Effector memory CD4-positive, alpha-beta T cell (primary cell): ENCODE results near the gene HCRT.
A peak's percentile ranks its signal among the peaks of the same experiment; 100 is the strongest.
"Not testable (repeated sequence)": the region's sequence is repeated elsewhere in the genome, so short reads cannot be mapped to it uniquely, and the experiment has no call there.

Experiments used
- DNase-seq, 3 donors: peaks; one replicate each; pipeline ENCODE4 v3.0.0-alpha.2; 2020
- H3K27ac ChIP-seq: 2 replicates; pipeline ENCODE4 v1.7.0; 2013; ENCODE audit warnings: mild to moderate bottlenecking, low read length, moderate library complexity; ENCODE audit not compliant: insufficient read depth, poor library complexity, severe bottlenecking
- H3K27me3 ChIP-seq: replicated peaks from 2 replicates; pipeline ENCODE4 v1.7.0; 2013; ENCODE audit warnings: mild to moderate bottlenecking, low read length; ENCODE audit not compliant: insufficient read depth, control insufficient read depth, poor library complexity, severe bottlenecking
- H3K36me3 ChIP-seq: 2 replicates; pipeline ENCODE4 v1.7.0; 2013; ENCODE audit warnings: mild to moderate bottlenecking, low read length, moderate library complexity; ENCODE audit not compliant: control insufficient read depth, insufficient read depth
- H3K4me1 ChIP-seq: 2 replicates; pipeline ENCODE4 v1.7.0; 2013; ENCODE audit warnings: low read length, mild to moderate bottlenecking; ENCODE audit not compliant: control insufficient read depth, insufficient read depth, poor library complexity, severe bottlenecking
- H3K4me3 ChIP-seq: 2 replicates; pipeline ENCODE4 v1.7.0; 2013; ENCODE audit warnings: low read length, low read depth, mild to moderate bottlenecking; ENCODE audit not compliant: insufficient read depth, poor library complexity, severe bottlenecking
- H3K9me3 ChIP-seq: 2 replicates; pipeline ENCODE4 v1.7.0; 2013; ENCODE audit warnings: mild to moderate bottlenecking, low read length, moderate library complexity; ENCODE audit not compliant: control insufficient read depth

Gene HCRT

GRCh38 chr17:42165751-42166150 is 19.5 kb downstream of the HCRT start:
- Histone ChIP-seq H3K27ac (no peak overlapping the region), H3K4me1 (no peaks in the 10 kb centered on the region), H3K27me3 (no peaks in the 10 kb centered on the region), H3K4me3 (no peak overlapping the region), H3K9me3 (no peaks in the 10 kb centered on the region), H3K36me3 (no peaks in the 10 kb centered on the region)
- no peak for DNase-seq

GRCh38 chr17:42163696-42164407 is 21.4 kb downstream of the HCRT start:
- no peaks in the 10 kb centered on the region for H3K4me1 ChIP-seq
- H3K4me3 ChIP-seq: no peak overlapping the region
- no peaks in the 10 kb centered on the region for H3K27me3 ChIP-seq
- no peak for DNase-seq
- no peaks in the 10 kb centered on the region for H3K9me3 ChIP-seq
- H3K27ac ChIP-seq: no peak overlapping the region
- H3K36me3 ChIP-seq: no peaks in the 10 kb centered on the region

- DNase-seq: no peak
- no peak overlapping the region for H3K4me3 ChIP-seq
- no peak overlapping the region for H3K27ac ChIP-seq
- no peaks in the 10 kb centered on the region for H3K27me3 ChIP-seq
- no peaks in the 10 kb centered on the region for H3K4me1 ChIP-seq
- H3K36me3 ChIP-seq: no peaks in the 10 kb centered on the region
- no peaks in the 10 kb centered on the region for H3K9me3 ChIP-seq
Measured at GRCh38 chr17:42163113-42163512, 22.1 kb downstream of the HCRT start.

GRCh38 chr17:42160531-42160910 is 24.7 kb downstream of the HCRT start:
- Histone ChIP-seq H3K36me3 (no peaks in the 10 kb centered on the region), H3K4me1 (no peaks in the 10 kb centered on the region), H3K4me3 (no peak overlapping the region), H3K27me3 (no peaks in the 10 kb centered on the region), H3K27ac (no peak overlapping the region), H3K9me3 (no peaks in the 10 kb centered on the region)
- DNase-seq: no peak

GRCh38 chr17:42159796-42160530 is 25.3 kb downstream of the HCRT start:
- Histone ChIP-seq H3K4me3 (no peak overlapping the region), H3K27ac (no peak overlapping the region), H3K9me3 (no peaks in the 10 kb centered on the region), H3K36me3 (no peaks in the 10 kb centered on the region), H3K27me3 (no peaks in the 10 kb centered on the region), H3K4me1 (no peaks in the 10 kb centered on the region)
- DNase-seq: no peak

- Histone ChIP-seq H3K4me3 (peak overlapping the region; percentile 96), H3K27me3 (no peaks in the 10 kb centered on the region), H3K4me1 (peaks cover 11% of the 10 kb centered on the region), H3K27ac (no peak overlapping the region), H3K9me3 (no peaks in the 10 kb centered on the region), H3K36me3 (no peaks in the 10 kb centered on the region)
- DNase-seq: no peak
Measured at GRCh38 chr17:42155614-42156045, 29.6 kb downstream of the HCRT start.

- Histone ChIP-seq H3K9me3 (no peaks in the 10 kb centered on the region), H3K4me3 (peak overlapping the region; percentile 96), H3K27ac (peak overlapping the region; percentile 89), H3K27me3 (no peaks in the 10 kb centered on the region), H3K36me3 (no peaks in the 10 kb centered on the region), H3K4me1 (peaks cover 11% of the 10 kb centered on the region)
- DNase-seq: peak in 1 of 3 donors; percentile 2
Measured at GRCh38 chr17:42153919-42154742, 31.1 kb downstream of the HCRT start.

GRCh38 chr17:42146911-42147607 is 38.2 kb downstream of the HCRT start:
- no peak overlapping the region for H3K27ac ChIP-seq
- peaks cover 14% of the 10 kb centered on the region for H3K36me3 ChIP-seq
- no peak for DNase-seq
- no peaks in the 10 kb centered on the region for H3K4me1 ChIP-seq
- no peaks in the 10 kb centered on the region for H3K9me3 ChIP-seq
- no peak overlapping the region for H3K4me3 ChIP-seq
- H3K27me3 ChIP-seq: no peaks in the 10 kb centered on the region

GRCh38 chr17:42143138-42143537 is 42.1 kb downstream of the HCRT start:
- H3K27ac ChIP-seq, H3K9me3 ChIP-seq, H3K4me3 ChIP-seq, H3K4me1 ChIP-seq, DNase-seq, H3K27me3 ChIP-seq: not testable (repeated sequence)
- H3K36me3 ChIP-seq: peaks cover 22% of the 10 kb centered on the region
